ENCODE measurements around the gene RPL3. TPM values are rescaled to one million over a fixed set of nuclear protein-coding genes. Genes with fewer than 3 reads are reported as not detected.

Gene RPL3
- 2,830 and 2,855 TPM in 2 replicates for total RNA-seq (2021)
- long read RNA-seq, transcript RPL3-201 (10 exons, 1,442 nt): major isoform, 15,360 of 16,474 reads
- long read RNA-seq, transcript RPL3-202 (9 exons, 1,289 nt): minor isoform, 585 of 16,474 reads
- long read RNA-seq, partial matches to known transcripts: 170 of 16,474 reads
- long read RNA-seq, other reads (novel, unspliced or antisense): 358 of 16,474 reads

DNA sequence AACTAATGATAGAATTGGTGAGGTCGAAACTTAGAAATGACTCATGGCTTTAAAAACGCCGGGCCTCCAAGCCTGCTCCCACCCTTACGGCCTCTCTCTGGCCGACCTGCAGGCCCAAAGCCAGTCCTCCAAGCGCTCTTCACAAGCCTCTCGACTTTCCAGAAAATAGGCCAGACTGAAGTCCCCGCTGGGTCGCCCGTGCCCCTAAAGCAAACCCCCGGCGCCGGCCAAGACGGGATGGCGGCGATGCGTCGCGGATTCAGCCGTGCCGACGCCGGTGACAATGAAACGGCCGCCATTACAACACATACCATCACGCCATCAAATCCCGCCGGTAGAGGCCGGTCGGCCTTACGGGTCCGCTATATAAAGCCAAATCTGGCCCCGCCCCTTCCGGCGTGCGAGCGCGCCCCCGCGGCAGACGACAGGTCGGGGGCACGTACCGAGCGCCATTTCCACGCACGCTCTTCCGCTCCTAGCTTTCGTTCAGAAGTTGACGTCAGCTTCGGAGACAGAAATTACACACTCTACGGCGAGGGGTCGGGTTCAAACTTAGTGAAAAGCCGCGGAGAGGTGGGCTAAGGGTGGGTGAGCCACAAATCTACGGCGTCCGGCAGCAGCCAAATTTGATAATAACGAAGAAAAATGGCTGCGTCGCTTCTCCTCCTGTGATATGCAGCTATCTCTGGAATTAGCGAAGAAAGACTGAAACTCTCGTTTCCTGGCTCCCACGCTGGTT lies at the start of gene RPL3:
RPL3 (minus strand) TSS at position 340 of the 739 bp plus-strand sequence; CDS start at position 314, 26 bp downstream.
- peaks cover 32 to 41% of the 10 kb centered on the region in 2 experiments for H3K4me1 Mint-ChIP-seq

More for the DNA sequence above, at the start of gene RPL3:
- H2AK5ac ChIP-seq (ENCODE audit: insufficient read length, low read length): no peak within 1 kb of the TSS
- H3K79me2 ChIP-seq (ENCODE audit: insufficient read depth, low read length): peaks cover 21% of the 10 kb centered on the region
- H3K4me1 ChIP-seq (ENCODE audit: insufficient read depth, low read length): no peaks in the 10 kb centered on the region
- H3K23me2 ChIP-seq (ENCODE audit: insufficient read length, low read depth, low read length, poor library complexity, severe bottlenecking): peaks cover 6% of the 10 kb centered on the region
- peak within 1 kb of the TSS; percentile 97 for H3K9ac ChIP-seq (ENCODE audit: extremely low read depth, insufficient read length, low read length)
- H3K4me2 ChIP-seq (ENCODE audit: insufficient read depth, insufficient read length, low read length): peak within 1 kb of the TSS; percentile 96
- peak within 1 kb of the TSS; percentile 64 for H4K91ac ChIP-seq (ENCODE audit: insufficient read length, low read depth, low read length)
- H3K14ac ChIP-seq (ENCODE audit: insufficient read depth, low read length): peak within 1 kb of the TSS; percentile 95
- no peak within 1 kb of the TSS for H4K8ac ChIP-seq (replicated peaks; ENCODE audit: insufficient read length, low read depth, low read length)
- H2BK120ac ChIP-seq (ENCODE audit: low read depth, low read length, poor library complexity, severe bottlenecking): peak within 1 kb of the TSS; percentile 78
- H3K27ac ChIP-seq (ENCODE audit: insufficient read length, low read depth, low read length): peak within 1 kb of the TSS; percentile 91
- H2BK15ac ChIP-seq (ENCODE audit: low read depth, low read length): no peak within 1 kb of the TSS
- Mint-ChIP-seq H3K36me3 (ENCODE audit: insufficient read depth in 1 of 3, low read depth in 3 of 3) (peaks cover 50 to 51% (median 51%) of the 10 kb centered on the region in 3 experiments), H3K27ac (peak within 1 kb of the TSS; percentile 100), H3K4me3 (peak within 1 kb of the TSS; percentile 99 to 100), H3K9me3 (no peaks in the 10 kb centered on the region; a peak in 2 of 5 replicates), H3K27me3 (ENCODE audit: low read depth) (peaks cover 7% of the 10 kb centered on the region)
- H3K18ac ChIP-seq (ENCODE audit: insufficient read length, low read depth, low read length): peak within 1 kb of the TSS; percentile 96
- H2AFZ ChIP-seq (ENCODE audit: low read length): no peak within 1 kb of the TSS
- H3K79me1 ChIP-seq (ENCODE audit: insufficient read depth, low read depth, low read length, poor library complexity, severe bottlenecking): peaks cover 4% of the 10 kb centered on the region
- peak within 1 kb of the TSS; percentile 64; the same call in 1 of the 2 replicates for H3K4ac ChIP-seq (ENCODE audit: low read depth, low read length)
- H4K5ac ChIP-seq (ENCODE audit: insufficient read length, low read depth, low read length): peak within 1 kb of the TSS; percentile 69
- peak; percentile 93 for DNase-seq
- H2BK12ac ChIP-seq (ENCODE audit: insufficient read length, low read depth, low read length): peak within 1 kb of the TSS; percentile 52
- WGBS (ENCODE audit: extremely low coverage, insufficient read length, low lambda C conversion rate): no CpG with 5 or more reads among the region's 65 CpGs
- TF ChIP-seq, protein P1, sequence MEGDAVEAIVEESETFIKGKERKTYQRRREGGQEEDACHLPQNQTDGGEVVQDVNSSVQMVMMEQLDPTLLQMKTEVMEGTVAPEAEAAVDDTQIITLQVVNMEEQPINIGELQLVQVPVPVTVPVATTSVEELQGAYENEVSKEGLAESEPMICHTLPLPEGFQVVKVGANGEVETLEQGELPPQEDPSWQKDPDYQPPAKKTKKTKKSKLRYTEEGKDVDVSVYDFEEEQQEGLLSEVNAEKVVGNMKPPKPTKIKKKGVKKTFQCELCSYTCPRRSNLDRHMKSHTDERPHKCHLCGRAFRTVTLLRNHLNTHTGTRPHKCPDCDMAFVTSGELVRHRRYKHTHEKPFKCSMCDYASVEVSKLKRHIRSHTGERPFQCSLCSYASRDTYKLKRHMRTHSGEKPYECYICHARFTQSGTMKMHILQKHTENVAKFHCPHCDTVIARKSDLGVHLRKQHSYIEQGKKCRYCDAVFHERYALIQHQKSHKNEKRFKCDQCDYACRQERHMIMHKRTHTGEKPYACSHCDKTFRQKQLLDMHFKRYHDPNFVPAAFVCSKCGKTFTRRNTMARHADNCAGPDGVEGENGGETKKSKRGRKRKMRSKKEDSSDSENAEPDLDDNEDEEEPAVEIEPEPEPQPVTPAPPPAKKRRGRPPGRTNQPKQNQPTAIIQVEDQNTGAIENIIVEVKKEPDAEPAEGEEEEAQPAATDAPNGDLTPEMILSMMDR (conservative IDR thresholded peaks at IDR 0.05): no peak
- peaks cover 6% of the 10 kb centered on the region for H4K20me1 ChIP-seq (ENCODE audit: control insufficient read depth, insufficient read depth, insufficient read length)
- peak within 1 kb of the TSS; percentile 36 for H2BK5ac ChIP-seq (ENCODE audit: insufficient read length, low read length)
- no peak within 1 kb of the TSS for H3K23ac ChIP-seq (ENCODE audit: insufficient read length, low read depth, low read length)
- H3K56ac ChIP-seq (ENCODE audit: insufficient read length, low read depth, low read length): peak within 1 kb of the TSS; percentile 64
- peak within 1 kb of the TSS; percentile 36 for H3T11ph ChIP-seq (ENCODE audit: low read length)
- H2BK20ac ChIP-seq (ENCODE audit: low read depth, low read length, poor library complexity, severe bottlenecking): no peak within 1 kb of the TSS
- no peaks in the 10 kb centered on the region for H3K27me3 ChIP-seq (ENCODE audit: insufficient read depth, low read length)
- no peaks in the 10 kb centered on the region for H3K9me3 ChIP-seq (ENCODE audit: control insufficient read depth, low read depth, low read length)
